K562 (cell line): ENCODE results near the gene ANKLE2.

Experiments
- EP300 ChIP-seq: IDR thresholded peaks from 2 replicates; pipeline ENCODE4 v1.6.1; 2012; ENCODE audit warnings: low read length, improper control_type of control experiment
- FOXA3 ChIP-seq, 2 experiments: fragments of 450-650 bp in 1 of 2; sonication (generic) in 1 of 2; formaldehyde crosslinking; IDR thresholded peaks in 1 of 2; conservative IDR thresholded peaks in 1 of 2; 2 replicates each; pipeline versions ENCODE4 v1.4.0 to v1.8.0; 2020 to 2022; ENCODE audit warnings: mild to moderate bottlenecking in 2 of 2, missing genetic modification reagents in 1 of 2
- FOXK2 ChIP-seq, 2 experiments: fragments of 450-650 bp; IDR thresholded peaks in 1 of 2; conservative IDR thresholded peaks in 1 of 2; 2 replicates each; pipeline ENCODE4 v1.6.1; 2016; ENCODE audit warnings: low read depth in 2 of 2, mild to moderate bottlenecking in 1 of 2
- NFYB ChIP-seq: IDR thresholded peaks from 2 replicates; pipeline ENCODE4 v1.6.1; 2011; ENCODE audit warnings: mild to moderate bottlenecking, moderate library complexity; ENCODE audit not compliant: insufficient read length; ENCODE audit errors: extremely low read depth
- ZC3H11A ChIP-seq: IDR thresholded peaks from 2 replicates; pipeline ENCODE4 v1.6.1; 2012; ENCODE audit warnings: low read depth, low read length, improper control_type of control experiment
- ZNF780A ChIP-seq: fragments of 250-450 bp; sonication (Bioruptor Pico); IDR thresholded peaks from 2 replicates; pipeline ENCODE4 v1.5.0; 2021; ENCODE audit warnings: mild to moderate bottlenecking

DNA sequence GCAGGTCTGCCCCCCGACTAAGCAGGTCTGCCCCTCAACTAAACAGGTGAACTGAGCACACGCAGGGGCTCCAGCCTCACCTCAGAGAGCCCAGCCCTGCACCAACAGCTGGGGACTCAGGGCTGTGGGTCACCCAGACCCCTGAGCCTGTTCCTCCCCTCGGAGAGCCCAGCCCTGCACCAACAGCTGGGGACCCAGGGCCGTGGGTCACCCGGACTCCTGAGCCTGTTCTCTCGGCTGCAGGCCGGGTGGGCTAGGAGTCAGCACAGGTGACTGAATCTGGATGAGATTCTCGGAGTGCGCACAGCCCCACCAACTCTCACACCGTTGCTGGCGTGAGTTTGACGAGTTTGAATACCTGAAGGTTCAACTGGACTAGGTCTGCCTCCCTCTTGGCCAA lies 20.3 kb upstream of the ANKLE2 start:
- TF ChIP-seq FOXA3 (CRISPR knock-in tag; conservative IDR thresholded peaks at IDR 0.05 in 1 of 2, IDR thresholded peaks at IDR 0.05 in 1 of 2) (no peak), ZC3H11A (no peak), FOXK2 (conservative IDR thresholded peaks at IDR 0.05 in 1 of 2, IDR thresholded peaks at IDR 0.05 in 1 of 2; ENCODE audit: low read depth in 2 of 2) (no peak), ZNF780A (no peak), EP300 (no peak), NFYB (no peak)
